IMR-90 (cell line): ENCODE results near the gene MYO7B. TPM values are rescaled to one million over a fixed set of nuclear protein-coding genes. Genes with fewer than 3 reads are reported as not detected.
A peak's percentile ranks its signal among the peaks of the same experiment; 100 is the strongest.

Source experiments
- ATAC-seq: fragments of 200-7000 bp; cut with Tn5 transposase; 2 replicates; pipeline ENCODE4 v1.9.1; 2020; ENCODE audit warnings: low read depth, mild to moderate bottlenecking, moderate library complexity
- BruUV-seq: library from RNA; stranded (reverse); fragments of 400-500 nt; replicated peaks from 2 replicates; lab custom pipeline; 2021; lab: Mats Ljungman, UMichigan
- CTCF ChIA-PET: fragments of 300-600 bp; formaldehyde crosslinking; extraction: SDS; loops from one replicate; lab custom pipeline; 2021; ENCODE audit warnings: antibody characterized with exemption; lab: Yijun Ruan, JAX
- POLR2A ChIA-PET: fragments of 300-600 bp; sonication (Branson Sonifier 250); formaldehyde crosslinking; loops from one replicate; lab custom pipeline; 2022; ENCODE audit warnings: antibody characterized with exemption; ENCODE audit not compliant: unreplicated experiment; lab: Charles Lee
- DNase-seq: peaks from one replicate; pipeline ENCODE4 v3.0.0; 2013
- H2AFZ ChIP-seq: replicated peaks from 2 replicates; pipeline ENCODE3; 2013; ENCODE audit warnings: low read length, mild to moderate bottlenecking; ENCODE audit not compliant: poor library complexity
- H2AK5ac ChIP-seq: 2 replicates; pipeline ENCODE4 v1.6.1; 2013; ENCODE audit warnings: low read depth, low read length, inconsistent platforms
- H2AK9ac ChIP-seq: replicated peaks from 2 replicates; pipeline ENCODE3; 2013; ENCODE audit warnings: mild to moderate bottlenecking, low read depth, low read length, moderate library complexity; ENCODE audit not compliant: poor library complexity
- H2BK120ac ChIP-seq: 2 replicates; pipeline ENCODE4 v1.6.1; 2013; ENCODE audit warnings: low read depth, low read length, inconsistent platforms
- H2BK15ac ChIP-seq: 3 replicates; pipeline ENCODE4 v1.6.1; 2013; ENCODE audit warnings: low read depth, low read length, inconsistent platforms
- H2BK20ac ChIP-seq: 2 replicates; pipeline ENCODE4 v1.6.1; 2013; ENCODE audit warnings: low read depth, mild to moderate bottlenecking, inconsistent platforms, low read length, moderate library complexity
- H2BK5ac ChIP-seq: 2 replicates; pipeline ENCODE4 v1.6.1; 2013; ENCODE audit warnings: mild to moderate bottlenecking, low read depth, low read length, inconsistent platforms; ENCODE audit not compliant: poor library complexity, severe bottlenecking
- H3K14ac ChIP-seq: replicated peaks from 2 replicates; pipeline ENCODE4 v1.6.1; 2013; ENCODE audit warnings: low read depth, low read length, inconsistent platforms
- H3K18ac ChIP-seq: 2 replicates; pipeline ENCODE4 v1.6.1; 2013; ENCODE audit warnings: low read depth, low read length, control low read depth
- H3K23ac ChIP-seq: 2 replicates; pipeline ENCODE4 v1.6.1; 2013; ENCODE audit warnings: low read depth, low read length, inconsistent platforms
- H3K27ac ChIP-seq: 2 replicates; pipeline ENCODE4 v1.5.1; 2013; ENCODE audit warnings: mild to moderate bottlenecking, control low read depth, low read length; ENCODE audit not compliant: insufficient read depth
- H3K27me3 ChIP-seq: 2 replicates; pipeline ENCODE4 v1.6.1; 2013; ENCODE audit warnings: low read length; ENCODE audit not compliant: control insufficient read depth, insufficient read depth
- H3K36me3 ChIP-seq: 2 replicates; pipeline ENCODE4 v1.6.1; 2013; ENCODE audit warnings: low read length, mixed read lengths; ENCODE audit not compliant: control insufficient read depth, insufficient read depth
- H3K4ac ChIP-seq: 2 replicates; pipeline ENCODE4 v1.6.1; 2013; ENCODE audit warnings: low read depth, low read length, inconsistent platforms
- H3K4me1 ChIP-seq: 2 replicates; pipeline ENCODE4 v1.6.1; 2013; ENCODE audit warnings: low read length, mixed read lengths; ENCODE audit not compliant: control insufficient read depth, insufficient read depth
- H3K4me2 ChIP-seq: 2 replicates; pipeline ENCODE4 v1.6.1; 2013; ENCODE audit warnings: low read depth, mild to moderate bottlenecking, control low read depth, low read length, moderate library complexity
- H3K4me3 ChIP-seq: 2 replicates; pipeline ENCODE4 v1.5.1; 2013; ENCODE audit warnings: low read depth, mild to moderate bottlenecking, control low read depth, low read length, moderate library complexity; ENCODE audit not compliant: insufficient read depth
- H3K56ac ChIP-seq: 2 replicates; pipeline ENCODE4 v1.6.1; 2013; ENCODE audit warnings: low read length, inconsistent platforms; ENCODE audit not compliant: insufficient read depth; ENCODE audit errors: extremely low read depth
- H3K79me1 ChIP-seq, 2 experiments: 2 replicates each; pipeline ENCODE4 v1.6.1; 2013; ENCODE audit warnings: low read length in 2 of 2, inconsistent platforms in 1 of 2, low read depth in 1 of 2
- H3K9ac ChIP-seq: 2 replicates; pipeline ENCODE4 v1.6.1; 2013; ENCODE audit warnings: low read depth, low read length, control low read depth
- H3K9me1 ChIP-seq: 2 replicates; pipeline ENCODE4 v1.6.1; 2013; ENCODE audit warnings: low read length, inconsistent platforms; ENCODE audit not compliant: insufficient read depth
- H3K9me3 ChIP-seq: 2 replicates; pipeline ENCODE4 v1.6.1; 2013; ENCODE audit warnings: low read length; ENCODE audit not compliant: control insufficient read depth, insufficient read depth
- H4K20me1 ChIP-seq: 2 replicates; pipeline ENCODE4 v1.6.1; 2013; ENCODE audit warnings: low read length, inconsistent platforms; ENCODE audit not compliant: insufficient read depth
- H4K5ac ChIP-seq: 2 replicates; pipeline ENCODE4 v1.6.1; 2013; ENCODE audit warnings: mild to moderate bottlenecking, low read depth, low read length, control low read depth
- H4K8ac ChIP-seq, 2 experiments: 2 replicates each; pipeline ENCODE4 v1.6.1; 2013; ENCODE audit warnings: low read depth in 2 of 2, low read length in 2 of 2, control low read depth in 1 of 2, inconsistent platforms in 1 of 2
- H4K91ac ChIP-seq: 2 replicates; pipeline ENCODE4 v1.6.1; 2013; ENCODE audit warnings: low read depth, low read length, inconsistent platforms; ENCODE audit not compliant: insufficient read depth
- BHLHE40 ChIP-seq: fragments of 150-350 bp; IDR thresholded peaks from 2 replicates; pipeline ENCODE4 v1.6.1; 2016; ENCODE audit warnings: mild to moderate bottlenecking, low read depth, low read length
- CEBPB ChIP-seq: IDR thresholded peaks from 2 replicates; pipeline ENCODE4 v1.6.1; 2012; ENCODE audit warnings: low read depth, low read length, improper control_type of control experiment
- CTCF ChIP-seq: conservative IDR thresholded peaks from 2 replicates; pipeline ENCODE4 v1.5.1; 2012; ENCODE audit warnings: mild to moderate bottlenecking, low read depth, low read length, improper control_type of control experiment
- ELK1 ChIP-seq: fragments of 150-350 bp; IDR thresholded peaks from 2 replicates; pipeline ENCODE4 v1.6.1; 2016; ENCODE audit warnings: low read depth, mild to moderate bottlenecking, low read length, moderate library complexity, borderline replicate concordance
- MAFK ChIP-seq: IDR thresholded peaks from 2 replicates; pipeline ENCODE4 v1.6.1; 2012; ENCODE audit warnings: low read depth, low read length, improper control_type of control experiment
- NFE2L2 ChIP-seq: fragments of 150-350 bp; IDR thresholded peaks from 2 replicates; pipeline ENCODE4 v1.6.1; 2016; ENCODE audit warnings: low read depth, mild to moderate bottlenecking, low read length
- RCOR1 ChIP-seq: IDR thresholded peaks from 2 replicates; pipeline ENCODE4 v1.6.1; 2012; ENCODE audit warnings: mild to moderate bottlenecking, low read length, improper control_type of control experiment; ENCODE audit not compliant: insufficient replicate concordance
- SMC3 ChIP-seq: fragments of 150-350 bp; IDR thresholded peaks from 2 replicates; pipeline ENCODE4 v1.6.1; 2016; ENCODE audit warnings: low read depth, mild to moderate bottlenecking, antibody characterized with exemption, low read length, moderate library complexity
- WGBS, 2 experiments: methylation state at CpG; one replicate each; pipeline versions ENCODE4 v1.1.5 to v1.1.7; 2013; ENCODE audit warnings: missing lambda C conversion rate in 2 of 2; ENCODE audit not compliant: insufficient read length in 1 of 2; ENCODE audit errors: extremely low coverage in 2 of 2; 5-methylcytosine and 5-hydroxymethylcytosine counted together
- dilution Hi-C: fragments of 300-500 bp; cut with HindIII; formaldehyde crosslinking; loops from one replicate; pipeline ENCODE4 v1.14.3; 2018; ENCODE audit warnings: low sequenced_read_pairs; ENCODE audit not compliant: unreplicated experiment
- in situ Hi-C: fragments of 300-500 bp; cut with MboI; formaldehyde crosslinking; loops from 3 replicates; pipeline ENCODE4 v1.14.3; 2019; ENCODE audit warnings: low sequenced_read_pairs, inconsistent platforms, mixed read lengths
- intact Hi-C: fragments of 100-400 bp; cut with micrococcal nuclease; formaldehyde crosslinking; loops from 2 replicates; pipeline ENCODE4 v1.10.0; 2022
- polyA plus RNA-seq, 3 experiments: library from polyadenylated mRNA; depleted of rRNA; stranded (reverse); fragments of >200 nt; gene quantifications; 2 replicates each; pipeline ENCODE4 v1.2.3, GENCODE V29; 2012; ENCODE audit warnings: low replicate concordance in 1 of 3
- total RNA-seq: library from RNA; depleted of rRNA; stranded (reverse); fragments of >200 nt; gene quantifications from 2 replicates; pipeline ENCODE4 v1.2.3, GENCODE V29; 2012

The MYO7B gene
- total and polyA plus RNA-seq, 2 of the 4 experiments (the other 2 are of a cell fraction): 0.18 to 0.46 TPM

- H2BK120ac ChIP-seq: no peak overlapping the region
- ATAC-seq (no peak), DNase-seq (no peak)
- H3K14ac ChIP-seq: no peak overlapping the region
- H2BK20ac ChIP-seq: no peak overlapping the region
- intact Hi-C loops: no loop called here
- no peak overlapping the region for H2BK15ac ChIP-seq
- H3K4ac ChIP-seq: no peak overlapping the region
- no TSS peak for BruUV-seq
- no peaks in the 10 kb centered on the region for H3K9me3 ChIP-seq
- no peak overlapping the region for H3K56ac ChIP-seq
- H3K36me3 ChIP-seq: peaks cover 12% of the 10 kb centered on the region
- peaks cover 24 to 74% of the 10 kb centered on the region in 2 experiments for H3K79me1 ChIP-seq
- in situ Hi-C loops: no loop called here
- dilution Hi-C loops: no loop called here
- no peaks in the 10 kb centered on the region for H3K27me3 ChIP-seq
- H4K5ac ChIP-seq: no peak overlapping the region
- H3K23ac ChIP-seq: no peak overlapping the region
- H2AK5ac ChIP-seq: 0 out of 2 replicates have a peak overlapping the region, but pooled peaks have one; percentile 13
- H4K20me1 ChIP-seq: peaks cover 72% of the 10 kb centered on the region
- no peak overlapping the region for H3K27ac ChIP-seq
- no peak overlapping the region for H3K4me3 ChIP-seq
- H3K9me1 ChIP-seq: peaks cover 19% of the 10 kb centered on the region
- WGBS, 2 experiments: no CpG with 5 or more reads among the region's 1 CpG
- peaks cover 5% of the 10 kb centered on the region for H3K4me1 ChIP-seq
- POLR2A ChIA-PET: no interaction called here
- H3K4me2 ChIP-seq: no peak overlapping the region
- H2BK5ac ChIP-seq: no peak overlapping the region
- H3K18ac ChIP-seq: no peak overlapping the region
- H4K8ac ChIP-seq: no peak overlapping the region
- H4K91ac ChIP-seq: no peak overlapping the region
- H2AK9ac ChIP-seq: no peak overlapping the region
- TF ChIP-seq RCOR1 (no peak), NFE2L2 (no peak), ELK1 (no peak), SMC3 (no peak), BHLHE40 (no peak), CTCF (no peak), CEBPB (no peak), MAFK (no peak)
- H2AFZ ChIP-seq: no peak overlapping the region
- H3K9ac ChIP-seq: no peak overlapping the region
- CTCF ChIA-PET: no interaction called here
Measured at GRCh38 chr2:127511917-127512316, 23.6 kb upstream of the MYO7B start.
